Activated CD8-positive, alpha-beta memory T cell treated with anti-CD3 and anti-CD28 coated beads, Interleukin-2, amount 50 U/mL, for 4 hours (primary cell): ENCODE results near the gene CDC5L.

Experiments used
- DNase-seq: peaks from one replicate; pipeline ENCODE4 v3.0.0-alpha.2; 2020

The CDC5L gene

GRCh38 chr6:44477293-44477894 is 89.9 kb downstream of the CDC5L start:
- no peak for DNase-seq

- no peak for DNase-seq
Measured at GRCh38 chr6:44478158-44478557, 90.7 kb downstream of the CDC5L start.

GRCh38 chr6:44478591-44479254 is 91.2 kb downstream of the CDC5L start:
- DNase-seq: no peak

GRCh38 chr6:44480097-44480541 is 92.6 kb downstream of the CDC5L start:
- no peak for DNase-seq

GRCh38 chr6:44481056-44481455 is 93.5 kb downstream of the CDC5L start:
- DNase-seq: no peak

GRCh38 chr6:44481760-44482159 is 94.3 kb downstream of the CDC5L start:
- DNase-seq: no peak

GRCh38 chr6:44485601-44486401 is 98.3 kb downstream of the CDC5L start:
- no peak for DNase-seq

GRCh38 chr6:44487002-44487401 is 99.5 kb downstream of the CDC5L start:
- DNase-seq: no peak

- no peak for DNase-seq
Measured at GRCh38 chr6:44487586-44487985, 100.1 kb downstream of the CDC5L start.

- no peak for DNase-seq
Measured at GRCh38 chr6:44489910-44490604, 102.6 kb downstream of the CDC5L start.

GRCh38 chr6:44493132-44493531 is 105.6 kb downstream of the CDC5L start:
- DNase-seq: no peak

GRCh38 chr6:44493593-44493992 is 106.1 kb downstream of the CDC5L start:
- no peak for DNase-seq

GRCh38 chr6:44494011-44494501 is 106.5 kb downstream of the CDC5L start:
- DNase-seq: no peak

GRCh38 chr6:44495036-44495901 is 107.8 kb downstream of the CDC5L start:
- no peak for DNase-seq

- no peak for DNase-seq
Measured at GRCh38 chr6:44496665-44497369, 109.3 kb downstream of the CDC5L start.

- no peak for DNase-seq
Measured at GRCh38 chr6:44497807-44498206, 110.3 kb downstream of the CDC5L start.

GRCh38 chr6:44498436-44498835 is 110.9 kb downstream of the CDC5L start:
- DNase-seq: no peak

- DNase-seq: no peak
Measured at GRCh38 chr6:44499609-44500008, 112.1 kb downstream of the CDC5L start.
